PFSK-1 (cell line): ENCODE results near the gene SND1.

Experiments used
- FOXP2 ChIP-seq: optimal IDR thresholded peaks from 2 replicates; pipeline ENCODE3; 2011; ENCODE audit warnings: borderline replicate concordance, control low read depth, inconsistent platforms; ENCODE audit not compliant: insufficient read depth; ENCODE audit errors: extremely low read length, extremely low read depth
- POLR2AphosphoS5 ChIP-seq: IDR thresholded peaks from 2 replicates; pipeline ENCODE4 v1.6.1; 2012; ENCODE audit warnings: low read depth, mild to moderate bottlenecking, control low read depth, low read length, moderate library complexity
- SIN3A ChIP-seq: IDR thresholded peaks from 2 replicates; pipeline ENCODE4 v1.6.1; 2012; ENCODE audit warnings: mild to moderate bottlenecking, low read length, moderate library complexity, borderline replicate concordance; ENCODE audit not compliant: insufficient read depth
- TAF1 ChIP-seq: IDR thresholded peaks from 2 replicates; pipeline ENCODE4 v1.6.1; 2012; ENCODE audit warnings: low read length, control low read depth, borderline replicate concordance; ENCODE audit not compliant: insufficient read depth
- TF ChIP-seq, protein P1 (sequence below), 2 experiments: IDR thresholded peaks; 2 replicates each; pipeline versions ENCODE4 v1.6.1 to v1.8.0; 2011 to 2012; ENCODE audit warnings: low read depth in 2 of 2, low read length in 2 of 2, control low read depth in 1 of 2, inconsistent platforms in 1 of 2, mild to moderate bottlenecking in 1 of 2, moderate library complexity in 1 of 2; ENCODE audit not compliant: insufficient read depth in 1 of 2

The SND1 gene

DNA sequence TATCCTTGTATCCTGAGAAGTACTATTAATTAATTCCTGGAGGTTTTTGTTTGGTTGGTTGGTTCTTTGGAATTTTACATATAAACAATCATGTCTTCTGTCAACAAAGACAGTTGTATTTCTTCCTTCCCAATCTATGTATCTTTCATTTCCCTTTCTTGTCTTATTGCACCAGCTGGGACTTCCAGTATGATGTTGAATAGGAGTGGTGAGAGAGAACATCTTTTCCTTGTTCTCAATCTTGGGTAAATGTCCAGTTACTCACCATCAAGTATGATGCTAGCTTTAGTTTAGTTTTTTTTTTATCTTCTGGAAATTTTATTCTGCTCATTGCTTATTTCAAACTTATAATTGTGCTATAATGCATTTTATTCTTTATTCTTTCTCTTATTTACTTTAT is 26.7 kb upstream of the SND1 start:
- TF ChIP-seq TAF1 (no peak), POLR2AphosphoS5 (no peak), FOXP2 (no peak), SIN3A (no peak)
- TF ChIP-seq, protein P1, sequence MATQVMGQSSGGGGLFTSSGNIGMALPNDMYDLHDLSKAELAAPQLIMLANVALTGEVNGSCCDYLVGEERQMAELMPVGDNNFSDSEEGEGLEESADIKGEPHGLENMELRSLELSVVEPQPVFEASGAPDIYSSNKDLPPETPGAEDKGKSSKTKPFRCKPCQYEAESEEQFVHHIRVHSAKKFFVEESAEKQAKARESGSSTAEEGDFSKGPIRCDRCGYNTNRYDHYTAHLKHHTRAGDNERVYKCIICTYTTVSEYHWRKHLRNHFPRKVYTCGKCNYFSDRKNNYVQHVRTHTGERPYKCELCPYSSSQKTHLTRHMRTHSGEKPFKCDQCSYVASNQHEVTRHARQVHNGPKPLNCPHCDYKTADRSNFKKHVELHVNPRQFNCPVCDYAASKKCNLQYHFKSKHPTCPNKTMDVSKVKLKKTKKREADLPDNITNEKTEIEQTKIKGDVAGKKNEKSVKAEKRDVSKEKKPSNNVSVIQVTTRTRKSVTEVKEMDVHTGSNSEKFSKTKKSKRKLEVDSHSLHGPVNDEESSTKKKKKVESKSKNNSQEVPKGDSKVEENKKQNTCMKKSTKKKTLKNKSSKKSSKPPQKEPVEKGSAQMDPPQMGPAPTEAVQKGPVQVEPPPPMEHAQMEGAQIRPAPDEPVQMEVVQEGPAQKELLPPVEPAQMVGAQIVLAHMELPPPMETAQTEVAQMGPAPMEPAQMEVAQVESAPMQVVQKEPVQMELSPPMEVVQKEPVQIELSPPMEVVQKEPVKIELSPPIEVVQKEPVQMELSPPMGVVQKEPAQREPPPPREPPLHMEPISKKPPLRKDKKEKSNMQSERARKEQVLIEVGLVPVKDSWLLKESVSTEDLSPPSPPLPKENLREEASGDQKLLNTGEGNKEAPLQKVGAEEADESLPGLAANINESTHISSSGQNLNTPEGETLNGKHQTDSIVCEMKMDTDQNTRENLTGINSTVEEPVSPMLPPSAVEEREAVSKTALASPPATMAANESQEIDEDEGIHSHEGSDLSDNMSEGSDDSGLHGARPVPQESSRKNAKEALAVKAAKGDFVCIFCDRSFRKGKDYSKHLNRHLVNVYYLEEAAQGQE (IDR thresholded peaks at IDR 0.05; ENCODE audit: insufficient read depth in 1 of 2, low read depth in 2 of 2, low read length in 2 of 2): no peak

DNA sequence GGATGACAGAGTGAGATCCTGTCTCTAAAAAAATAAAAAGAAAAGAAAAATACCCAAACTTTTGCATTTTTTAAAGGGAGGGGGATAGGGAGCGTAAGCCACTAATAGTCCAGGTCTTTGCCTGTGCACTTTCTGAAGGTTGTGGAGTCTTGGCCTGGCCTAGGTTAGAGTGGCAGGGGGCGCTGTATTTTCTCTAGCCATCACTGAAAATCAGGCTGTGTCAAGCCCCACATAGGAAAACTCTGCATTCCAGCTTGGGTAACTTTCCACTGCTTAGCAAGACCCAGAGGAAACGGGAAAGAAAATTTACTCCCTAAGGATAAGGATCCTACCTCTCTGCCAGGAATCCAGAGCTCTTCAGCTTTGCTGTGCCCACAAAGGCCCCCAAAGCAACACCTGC is 23.5 kb upstream of the SND1 start:
- TF ChIP-seq FOXP2 (no peak), SIN3A (no peak), TAF1 (no peak), POLR2AphosphoS5 (no peak)
- TF ChIP-seq, protein P1 (IDR thresholded peaks at IDR 0.05; ENCODE audit: insufficient read depth in 1 of 2, low read depth in 2 of 2, low read length in 2 of 2): no peak

DNA sequence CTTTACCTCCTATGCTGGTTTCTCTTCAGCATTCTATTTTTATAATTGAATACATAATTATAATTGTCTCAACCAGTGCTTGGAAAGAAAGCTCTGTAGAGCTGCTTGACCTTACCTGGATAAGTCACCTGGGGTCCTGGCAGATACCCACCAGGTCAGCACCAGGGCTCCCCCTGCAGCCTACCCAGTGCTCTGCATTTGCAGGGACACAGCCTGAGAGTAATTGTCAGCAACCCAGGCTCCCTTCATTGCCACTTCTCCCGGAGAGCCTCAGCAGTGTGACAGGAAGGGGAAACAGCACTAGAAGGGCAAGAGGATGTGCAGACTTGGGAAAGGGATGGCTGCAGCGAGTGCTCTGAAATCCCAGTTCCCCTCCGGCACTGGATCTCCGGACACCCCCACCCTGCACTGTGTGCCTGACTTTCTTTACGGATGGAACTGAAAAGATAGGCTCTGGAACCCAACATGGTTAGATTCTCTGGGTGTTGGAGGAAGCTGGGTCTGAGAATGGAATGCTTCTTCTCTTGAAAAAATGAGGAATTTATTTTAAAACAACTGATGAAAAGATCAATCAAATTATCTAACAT is 22.6 kb upstream of the SND1 start:
- TF ChIP-seq POLR2AphosphoS5: no peak

DNA sequence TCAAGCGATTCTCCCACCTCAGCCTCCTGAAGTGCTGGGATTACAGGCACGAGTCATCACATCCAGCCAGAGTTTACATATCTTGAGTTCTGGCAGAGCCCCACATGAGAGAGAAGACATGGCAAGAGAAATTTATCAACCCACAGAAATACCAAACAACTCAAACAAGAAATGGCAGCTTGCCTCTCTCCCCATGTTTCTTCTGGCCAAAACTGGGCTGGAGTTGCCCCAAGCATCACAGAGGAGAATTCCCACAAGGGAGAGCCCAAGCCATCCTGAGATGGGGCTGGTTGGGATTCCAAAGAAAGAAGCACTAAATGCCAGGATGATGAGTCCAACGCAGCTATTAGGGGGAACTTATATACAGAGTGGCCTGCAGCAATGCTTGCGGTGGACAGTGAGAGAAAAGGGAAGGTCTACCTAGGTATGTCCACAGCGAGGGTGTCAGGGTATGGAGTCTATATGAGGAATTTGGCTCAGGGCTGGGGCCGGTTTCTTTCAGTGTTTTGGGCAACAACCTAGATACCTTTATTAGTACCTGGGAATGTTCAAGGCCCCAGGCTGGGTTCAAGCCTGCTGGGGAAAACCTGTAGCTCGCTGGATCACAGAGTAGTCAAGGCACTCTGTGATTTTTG is 19.6 kb upstream of the SND1 start:
- TF ChIP-seq, protein P1 (IDR thresholded peaks at IDR 0.05; ENCODE audit: insufficient read depth in 1 of 2, low read depth in 2 of 2, low read length in 2 of 2): no peak
- no peak for TF ChIP-seq TAF1

DNA sequence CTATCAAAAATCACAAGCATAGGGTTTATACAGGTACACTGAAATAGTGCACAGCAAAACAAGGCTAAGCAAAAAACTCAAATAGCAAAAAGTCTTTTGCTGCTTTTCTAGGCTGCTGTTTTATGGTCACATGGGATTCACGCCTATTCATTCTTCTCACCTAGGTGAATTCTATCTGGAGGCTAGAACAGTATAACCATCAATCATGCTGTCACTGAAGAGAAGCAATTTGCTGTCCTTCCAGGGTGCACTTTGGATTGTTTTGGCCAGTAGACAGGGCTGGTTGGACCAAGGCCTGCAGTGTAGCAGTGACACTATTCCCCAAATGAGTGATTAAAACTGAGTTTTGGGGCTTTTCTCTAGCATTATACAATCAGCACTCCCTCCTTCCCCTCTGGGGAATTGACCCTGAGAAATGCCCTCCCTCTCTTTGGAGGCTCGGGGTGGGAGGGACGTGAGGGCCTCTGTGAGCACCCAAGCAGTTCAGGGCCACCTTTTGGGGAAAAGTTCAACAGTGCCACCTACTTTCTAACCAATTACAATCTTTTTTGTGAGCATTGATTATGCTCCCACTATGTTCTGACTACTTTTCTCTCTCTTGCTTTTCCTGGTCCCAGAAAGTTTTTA is 16.2 kb upstream of the SND1 start:
- TF ChIP-seq TAF1 (no peak), FOXP2 (no peak), SIN3A (no peak), POLR2AphosphoS5 (no peak)
- TF ChIP-seq, protein P1 (IDR thresholded peaks at IDR 0.05; ENCODE audit: insufficient read depth in 1 of 2, low read depth in 2 of 2, low read length in 2 of 2): no peak
